Epithelial cell of esophagus (primary cell): Measurements from ENCODE around the gene MYO5B.

Experiments used
- DNase-seq: peaks from one replicate; pipeline ENCODE4 v3.0.0; 2010; ENCODE audit warnings: low read depth
- H3K4me3 ChIP-seq: 2 replicates; pipeline ENCODE4 v1.5.1; 2011; ENCODE audit warnings: mild to moderate bottlenecking, low read length, control low read depth
- CTCF ChIP-seq: IDR thresholded peaks from 2 replicates; pipeline ENCODE4 v1.5.1; 2011; ENCODE audit warnings: low read depth, mild to moderate bottlenecking, low read length, control low read depth, inconsistent platforms; ENCODE audit not compliant: insufficient read depth; ENCODE audit errors: missing control alignments

Gene MYO5B

GRCh38 chr18:50163505-50163904, 31.4 kb downstream of the MYO5B start:
- no peak for TF ChIP-seq CTCF
- no peak for DNase-seq

GRCh38 chr18:50162486-50163304, 32.3 kb downstream of the MYO5B start:
- DNase-seq: peak; percentile 28
- no peak for TF ChIP-seq CTCF

More at GRCh38 chr18:50163505-50163904, 31.4 kb downstream of the MYO5B start:
- no peak overlapping the region for H3K4me3 ChIP-seq

GRCh38 chr18:50161597-50162205, 33.2 kb downstream of the MYO5B start:
- DNase-seq: peak; percentile 91
- no peak for TF ChIP-seq CTCF

More at GRCh38 chr18:50162486-50163304, 32.3 kb downstream of the MYO5B start:
- H3K4me3 ChIP-seq: no peak overlapping the region

GRCh38 chr18:50159654-50160046, 35.3 kb downstream of the MYO5B start:
- no peak for DNase-seq
- H3K4me3 ChIP-seq: no peak overlapping the region
- TF ChIP-seq CTCF: no peak

More at GRCh38 chr18:50161597-50162205, 33.2 kb downstream of the MYO5B start:
- no peak overlapping the region for H3K4me3 ChIP-seq

GRCh38 chr18:50158866-50159653, 35.9 kb downstream of the MYO5B start:
- TF ChIP-seq CTCF: no peak
- peak; percentile 90 for DNase-seq
- no peak overlapping the region for H3K4me3 ChIP-seq

- no peak for TF ChIP-seq CTCF
- no peak overlapping the region for H3K4me3 ChIP-seq
- peak; percentile 64 for DNase-seq
These were observed 39.5 kb downstream of the MYO5B start for GRCh38 chr18:50155406-50155805.
